Fibroblast of villous mesenchyme (primary cell): Measurements from ENCODE around the gene AP1M1. TPM values are rescaled to one million over a fixed set of nuclear protein-coding genes. Genes with fewer than 3 reads are reported as not detected.

Experiments
- DNase-seq: peaks from one replicate; pipeline ENCODE4 v3.0.0-alpha.2; 2010; ENCODE audit warnings: low read depth
- H3K4me3 ChIP-seq: 2 replicates; pipeline ENCODE4 v1.5.1; 2011; ENCODE audit warnings: low read depth, mild to moderate bottlenecking, low read length
- total RNA-seq: library from RNA; depleted of rRNA; stranded (reverse); fragments of >200 nt; gene quantifications from 2 replicates; pipeline ENCODE4 v1.2.3, GENCODE V29; 2012
- TF ChIP-seq, protein P1 (sequence below): IDR thresholded peaks from 2 replicates; pipeline ENCODE4 v1.5.1; 2012; ENCODE audit warnings: low read depth, mild to moderate bottlenecking, low read length; ENCODE audit not compliant: insufficient read depth

Gene AP1M1
- total RNA-seq, 1 donor, result 78.6 TPM

DNA sequence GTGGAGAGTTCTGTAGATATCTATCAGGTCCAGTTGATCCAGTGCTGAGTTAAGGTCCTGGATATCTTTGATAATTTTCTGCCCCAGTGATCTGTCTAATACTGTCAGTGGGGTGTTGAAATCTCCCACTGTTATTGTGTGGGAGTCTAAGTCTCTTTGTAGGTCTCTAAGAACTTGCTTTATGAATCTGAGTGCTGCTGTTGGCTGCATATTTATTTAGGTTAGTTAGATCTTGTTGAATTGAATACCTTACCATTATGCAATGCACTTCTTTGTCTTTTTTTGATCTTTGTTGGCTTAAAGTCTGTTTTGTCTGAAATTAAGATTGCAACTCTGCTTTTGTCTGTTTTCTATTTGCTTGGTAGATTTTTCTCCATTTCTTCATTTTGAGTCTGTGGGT, 15.4 kb downstream of the AP1M1 start:
- no peak overlapping the region for H3K4me3 ChIP-seq
- DNase-seq, result peak; percentile 61
- TF ChIP-seq, protein P1, sequence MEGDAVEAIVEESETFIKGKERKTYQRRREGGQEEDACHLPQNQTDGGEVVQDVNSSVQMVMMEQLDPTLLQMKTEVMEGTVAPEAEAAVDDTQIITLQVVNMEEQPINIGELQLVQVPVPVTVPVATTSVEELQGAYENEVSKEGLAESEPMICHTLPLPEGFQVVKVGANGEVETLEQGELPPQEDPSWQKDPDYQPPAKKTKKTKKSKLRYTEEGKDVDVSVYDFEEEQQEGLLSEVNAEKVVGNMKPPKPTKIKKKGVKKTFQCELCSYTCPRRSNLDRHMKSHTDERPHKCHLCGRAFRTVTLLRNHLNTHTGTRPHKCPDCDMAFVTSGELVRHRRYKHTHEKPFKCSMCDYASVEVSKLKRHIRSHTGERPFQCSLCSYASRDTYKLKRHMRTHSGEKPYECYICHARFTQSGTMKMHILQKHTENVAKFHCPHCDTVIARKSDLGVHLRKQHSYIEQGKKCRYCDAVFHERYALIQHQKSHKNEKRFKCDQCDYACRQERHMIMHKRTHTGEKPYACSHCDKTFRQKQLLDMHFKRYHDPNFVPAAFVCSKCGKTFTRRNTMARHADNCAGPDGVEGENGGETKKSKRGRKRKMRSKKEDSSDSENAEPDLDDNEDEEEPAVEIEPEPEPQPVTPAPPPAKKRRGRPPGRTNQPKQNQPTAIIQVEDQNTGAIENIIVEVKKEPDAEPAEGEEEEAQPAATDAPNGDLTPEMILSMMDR, result no peak

GRCh38 chr19:16216744-16217670, 19.3 kb downstream of the AP1M1 start:
- TF ChIP-seq, protein P1, result no peak
- H3K4me3 ChIP-seq, result no peak overlapping the region
- DNase-seq, result no peak

DNA sequence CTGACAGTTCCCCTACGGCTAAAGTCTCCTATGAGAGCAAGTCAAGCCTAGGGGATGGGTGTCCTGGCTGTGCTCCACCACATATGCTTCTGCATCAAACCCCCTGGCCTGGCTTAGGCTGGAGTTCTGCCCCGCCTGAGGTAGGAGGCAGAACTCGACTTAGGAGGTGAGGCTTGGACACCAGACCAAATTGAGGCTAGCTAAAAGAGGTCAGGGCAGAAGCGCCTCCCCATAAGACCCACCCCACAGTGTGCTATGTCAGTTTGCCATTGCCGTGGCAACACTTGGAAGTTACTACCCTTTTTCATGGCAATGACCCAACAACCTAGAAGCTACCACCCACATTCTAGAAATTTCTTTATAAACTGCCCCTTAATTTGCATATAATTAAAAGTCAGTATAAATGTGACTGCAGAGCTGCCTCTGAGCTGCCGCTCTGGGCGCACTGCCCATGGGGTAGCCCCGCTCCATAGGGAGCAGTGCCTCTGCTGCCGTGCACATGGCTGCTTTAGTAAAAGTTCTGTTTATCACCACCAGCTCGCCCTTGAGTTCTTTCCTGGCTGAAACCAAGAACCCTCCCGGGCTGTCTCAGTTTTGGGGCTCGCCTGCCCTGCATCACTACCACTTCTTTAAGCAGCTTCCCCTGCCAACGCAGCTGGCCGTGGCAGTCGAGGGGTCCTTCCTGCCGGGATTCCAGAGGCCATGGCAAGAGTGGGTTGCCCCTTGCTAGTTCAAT, 20.2 kb downstream of the AP1M1 start:
- TF ChIP-seq, protein P1, result no peak
- no peak overlapping the region for H3K4me3 ChIP-seq
- no peak for DNase-seq

DNA sequence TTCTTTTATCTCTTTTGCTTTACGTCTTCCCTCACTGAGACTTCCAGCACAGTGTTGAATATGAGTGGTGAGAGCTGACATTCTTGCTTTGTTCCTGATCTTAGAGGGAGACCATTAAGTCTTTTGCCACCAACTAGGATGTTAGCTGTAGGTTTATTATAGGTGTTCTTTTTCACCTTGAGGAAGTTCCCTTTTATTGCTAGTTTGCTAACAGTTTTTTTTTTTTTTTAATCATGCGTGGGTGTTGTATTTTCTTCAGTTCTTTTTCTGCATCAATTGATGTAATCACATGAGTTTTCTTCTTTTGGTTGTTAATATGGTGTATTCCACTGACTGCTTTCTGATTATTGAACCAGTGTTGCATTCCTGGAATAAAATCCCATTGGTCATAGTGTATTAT, 21.1 kb downstream of the AP1M1 start:
- H3K4me3 ChIP-seq, result no peak overlapping the region
- TF ChIP-seq, protein P1, result no peak
- DNase-seq, result no peak

GRCh38 chr19:16222806-16223205, 25.1 kb downstream of the AP1M1 start:
- H3K4me3 ChIP-seq, result no peak overlapping the region
- peak; percentile 58 for DNase-seq
- TF ChIP-seq, protein P1, result no peak

DNA sequence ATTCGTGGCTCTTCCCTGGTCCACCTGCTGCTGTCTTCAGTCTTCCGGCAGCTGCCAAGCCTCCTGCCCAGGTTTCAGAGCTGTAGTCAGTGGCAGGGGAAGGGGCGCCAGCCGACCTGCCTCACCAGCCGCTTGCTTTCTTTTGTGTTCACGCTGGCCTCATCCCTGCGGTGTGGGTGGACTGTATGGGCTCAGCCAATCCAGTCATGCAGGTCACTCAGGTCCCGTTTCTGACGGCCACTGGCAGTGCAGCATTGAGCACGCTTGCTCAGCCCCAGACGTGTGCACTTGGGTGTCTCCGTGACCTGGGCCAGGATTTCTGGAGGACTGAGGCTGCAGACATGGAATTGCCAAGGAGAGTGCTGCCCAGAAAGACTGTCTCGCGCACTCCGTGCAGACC, 26.0 kb downstream of the AP1M1 start:
- TF ChIP-seq, protein P1, result no peak

More for the DNA sequence above, 26.0 kb downstream of the AP1M1 start:
- H3K4me3 ChIP-seq, result no peak overlapping the region
- no peak for DNase-seq
